ENCODE data around the gene GLT8D2. TPM values are rescaled to one million over a fixed set of nuclear protein-coding genes. Genes with fewer than 3 reads are reported as not detected.
A peak's percentile ranks its signal among the peaks of the same experiment; 100 is the strongest.
"Not testable (repeated sequence)": the region's sequence is repeated elsewhere in the genome, so short reads cannot be mapped to it uniquely, and the experiment has no call there.

The GLT8D2 gene
- total RNA-seq, 1 donor, result 55.3 TPM

DNA sequence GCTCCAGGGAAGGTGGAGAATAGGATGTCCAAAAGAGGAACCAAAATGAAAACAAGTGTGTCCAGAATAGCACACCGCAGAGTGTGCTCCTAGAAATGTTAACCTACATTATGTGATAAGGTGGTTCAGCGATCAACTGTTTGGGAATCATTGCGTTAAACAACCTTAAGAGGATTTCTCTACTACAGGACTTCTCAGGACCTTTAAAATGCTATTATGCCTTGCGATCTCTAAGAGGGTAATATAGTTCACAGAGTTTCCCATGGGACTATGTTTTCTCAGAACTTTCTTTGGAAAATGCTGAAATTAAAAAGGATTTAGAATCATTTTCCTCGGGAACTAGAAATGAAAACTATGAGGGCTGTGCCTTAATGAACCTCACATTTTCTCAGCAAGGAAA is 1.8 kb downstream of the GLT8D2 start:
- peak overlapping the region; percentile 75 for H3K4me3 ChIP-seq (ENCODE audit: low read depth, low read length)
- TF ChIP-seq, protein P1, sequence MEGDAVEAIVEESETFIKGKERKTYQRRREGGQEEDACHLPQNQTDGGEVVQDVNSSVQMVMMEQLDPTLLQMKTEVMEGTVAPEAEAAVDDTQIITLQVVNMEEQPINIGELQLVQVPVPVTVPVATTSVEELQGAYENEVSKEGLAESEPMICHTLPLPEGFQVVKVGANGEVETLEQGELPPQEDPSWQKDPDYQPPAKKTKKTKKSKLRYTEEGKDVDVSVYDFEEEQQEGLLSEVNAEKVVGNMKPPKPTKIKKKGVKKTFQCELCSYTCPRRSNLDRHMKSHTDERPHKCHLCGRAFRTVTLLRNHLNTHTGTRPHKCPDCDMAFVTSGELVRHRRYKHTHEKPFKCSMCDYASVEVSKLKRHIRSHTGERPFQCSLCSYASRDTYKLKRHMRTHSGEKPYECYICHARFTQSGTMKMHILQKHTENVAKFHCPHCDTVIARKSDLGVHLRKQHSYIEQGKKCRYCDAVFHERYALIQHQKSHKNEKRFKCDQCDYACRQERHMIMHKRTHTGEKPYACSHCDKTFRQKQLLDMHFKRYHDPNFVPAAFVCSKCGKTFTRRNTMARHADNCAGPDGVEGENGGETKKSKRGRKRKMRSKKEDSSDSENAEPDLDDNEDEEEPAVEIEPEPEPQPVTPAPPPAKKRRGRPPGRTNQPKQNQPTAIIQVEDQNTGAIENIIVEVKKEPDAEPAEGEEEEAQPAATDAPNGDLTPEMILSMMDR (IDR thresholded peaks at IDR 0.05; ENCODE audit: insufficient read depth, low read length), result no peak
- DNase-seq (ENCODE audit: low read depth), result no peak

DNA sequence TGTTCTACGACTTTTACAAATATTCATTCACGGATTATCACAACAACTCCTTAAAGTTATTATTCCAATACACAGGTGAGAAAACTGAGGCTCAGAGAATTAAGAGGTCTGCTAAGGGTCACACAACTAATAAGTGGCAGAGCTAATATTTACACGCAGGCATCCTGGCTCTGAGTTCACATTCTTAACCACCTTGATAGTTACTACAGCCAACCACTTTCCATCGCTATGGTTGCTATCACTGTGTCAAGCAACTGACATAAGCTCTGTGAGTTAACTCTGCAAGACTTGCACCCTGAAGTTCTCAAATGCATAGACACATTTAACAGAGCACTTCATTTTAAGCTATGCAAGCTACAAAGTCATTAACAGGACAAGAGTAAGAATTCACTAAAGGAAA is 3.7 kb downstream of the GLT8D2 start:
- TF ChIP-seq, protein P1 (IDR thresholded peaks at IDR 0.05; ENCODE audit: insufficient read depth, low read length), result no peak
- H3K4me3 ChIP-seq (ENCODE audit: low read depth, low read length), result no peak overlapping the region

DNA sequence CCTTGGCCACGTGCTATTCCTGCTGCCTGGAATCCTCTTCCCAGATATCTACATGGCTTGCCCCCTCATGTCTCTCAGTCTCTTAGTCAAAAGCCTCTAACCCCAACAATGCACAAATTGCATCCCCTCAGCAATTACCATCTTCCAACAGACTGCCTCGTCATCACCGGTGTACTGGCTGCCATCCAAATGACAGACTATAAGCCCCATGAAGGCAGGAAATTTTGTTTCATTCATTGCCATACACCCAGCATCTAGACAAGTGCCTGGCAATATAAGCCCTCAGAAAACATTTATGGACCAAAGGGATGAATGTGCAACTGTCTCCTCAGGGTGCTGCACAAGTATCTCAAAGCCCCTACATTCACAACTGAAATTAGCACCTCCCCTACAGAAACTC is 5.8 kb downstream of the GLT8D2 start:
- no peak overlapping the region for H3K4me3 ChIP-seq (ENCODE audit: low read depth, low read length)
- no peak for DNase-seq (ENCODE audit: low read depth)
- TF ChIP-seq, protein P1 (IDR thresholded peaks at IDR 0.05; ENCODE audit: insufficient read depth, low read length), result no peak

More for the DNA sequence above, 3.7 kb downstream of the GLT8D2 start:
- DNase-seq (ENCODE audit: low read depth), result no peak

DNA sequence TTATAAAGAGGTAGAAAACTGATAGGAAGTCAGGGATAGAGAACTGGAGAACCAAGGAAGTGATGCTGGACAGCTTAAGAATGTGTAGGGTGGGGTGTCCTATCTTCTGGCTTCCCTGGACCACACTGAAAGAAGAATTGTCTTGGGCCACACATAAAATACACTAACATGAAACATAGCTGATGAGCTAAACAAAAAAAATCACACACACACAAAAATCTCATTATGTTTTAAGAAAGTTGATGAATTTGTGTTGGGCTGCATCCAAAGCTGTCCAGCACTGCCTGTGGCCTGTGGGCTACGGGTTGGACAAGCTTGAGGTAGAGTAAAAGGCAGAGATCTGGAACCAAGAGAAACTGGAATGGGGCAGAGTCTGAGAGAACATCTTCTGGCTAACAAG is 7.4 kb downstream of the GLT8D2 start:
- no peak overlapping the region for H3K4me3 ChIP-seq (ENCODE audit: low read depth, low read length)
- TF ChIP-seq, protein P1 (IDR thresholded peaks at IDR 0.05; ENCODE audit: insufficient read depth, low read length), result no peak
- DNase-seq (ENCODE audit: low read depth), result no peak

DNA sequence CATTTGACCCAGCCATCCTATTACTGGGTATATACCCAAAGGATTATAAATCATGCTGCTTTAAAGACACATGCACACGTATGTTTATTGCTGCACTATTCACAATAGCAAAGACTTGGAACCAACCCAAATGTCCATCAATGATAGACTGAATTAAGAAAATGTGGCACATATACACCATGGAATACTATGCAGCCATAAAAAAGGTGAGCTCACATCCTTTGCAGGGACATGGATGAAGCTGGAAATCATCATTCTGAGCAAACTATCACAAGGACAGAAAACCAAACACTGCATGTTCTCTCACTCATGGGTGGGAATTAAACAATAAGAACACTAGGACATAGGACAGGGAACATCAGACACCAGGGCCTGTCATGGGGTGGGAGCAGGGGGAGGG is 10.2 kb downstream of the GLT8D2 start:
- DNase-seq (ENCODE audit: low read depth), result not testable (repeated sequence)

DNA sequence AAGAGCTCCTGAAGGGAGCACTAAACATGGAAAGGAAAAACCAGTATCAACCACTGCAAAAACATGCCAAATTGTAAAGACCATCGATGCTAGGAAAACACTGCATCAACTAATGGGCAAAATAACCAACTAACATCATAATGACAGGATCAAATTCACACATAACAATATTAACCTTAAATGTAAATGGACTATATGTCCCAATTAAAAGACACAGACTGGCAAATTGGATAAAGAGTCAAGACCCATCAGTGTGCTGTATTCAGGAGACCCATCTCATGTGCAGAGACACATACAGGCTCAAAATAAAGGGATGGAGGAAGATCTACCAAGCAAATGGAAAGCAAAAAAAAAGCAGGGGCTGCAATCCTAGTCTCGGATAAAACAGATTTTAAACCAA is 13.8 kb downstream of the GLT8D2 start:
- DNase-seq (ENCODE audit: low read depth); H3K4me3 ChIP-seq (ENCODE audit: low read depth, low read length): not testable (repeated sequence)

More for the DNA sequence above, 10.2 kb downstream of the GLT8D2 start:
- H3K4me3 ChIP-seq (ENCODE audit: low read depth, low read length), result not testable (repeated sequence)

DNA sequence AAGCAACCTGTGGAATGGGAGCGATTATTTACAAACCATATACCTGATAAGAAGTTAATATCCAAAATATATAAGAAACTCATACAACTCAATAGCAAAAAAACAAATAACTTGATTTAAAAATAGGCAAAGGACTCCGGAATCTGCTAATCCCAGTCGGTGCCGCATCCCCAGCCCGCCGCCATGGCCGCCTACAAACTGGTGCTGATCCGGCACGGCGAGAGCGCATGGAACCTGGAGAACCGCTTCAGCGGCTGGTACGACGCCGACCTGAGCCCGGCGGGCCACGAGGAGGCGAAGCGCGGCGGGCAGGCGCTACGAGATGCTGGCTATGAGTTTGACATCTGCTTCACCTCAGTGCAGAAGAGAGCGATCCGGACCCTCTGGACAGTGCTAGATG is 19.4 kb downstream of the GLT8D2 start:
- DNase-seq (ENCODE audit: low read depth), result not testable (repeated sequence)

DNA sequence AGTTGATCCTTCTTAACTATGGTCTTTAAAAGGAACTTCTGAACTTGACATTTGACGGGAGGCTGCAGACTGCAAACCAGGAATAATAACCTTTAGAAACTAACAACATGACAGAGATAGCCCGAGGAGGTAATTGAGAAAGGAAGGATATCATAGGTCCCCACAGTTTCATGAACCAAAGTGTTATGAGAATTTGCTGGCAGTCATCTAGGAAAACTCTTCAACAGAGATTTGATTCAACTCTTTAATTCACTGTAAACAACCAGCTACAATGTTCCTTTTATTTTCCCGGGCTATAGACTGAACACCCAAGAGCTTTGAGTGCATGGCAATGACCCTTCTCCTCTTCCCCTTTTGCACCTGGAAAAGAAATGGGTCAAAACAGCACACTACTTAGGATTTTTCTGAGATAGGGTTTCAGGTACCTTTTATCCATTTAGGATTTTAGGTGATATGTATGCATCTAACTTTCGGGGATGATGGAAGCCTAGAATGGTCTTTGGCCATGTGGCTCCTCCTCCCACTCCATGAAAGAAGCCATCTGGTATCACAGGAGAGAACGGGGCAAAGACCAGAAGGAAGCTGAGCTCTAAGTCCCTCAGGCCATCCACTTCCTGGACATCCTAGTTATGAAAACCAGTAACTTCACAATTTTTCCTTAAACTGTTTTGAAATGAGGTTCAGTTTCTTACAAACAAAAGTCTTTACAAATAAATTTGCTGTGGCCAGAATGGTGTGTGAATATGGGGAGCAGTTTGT is 23.0 kb downstream of the GLT8D2 start:
- H3K4me3 ChIP-seq (ENCODE audit: low read depth, low read length), result no peak overlapping the region
- DNase-seq (ENCODE audit: low read depth), result no peak
- TF ChIP-seq, protein P1 (IDR thresholded peaks at IDR 0.05; ENCODE audit: insufficient read depth, low read length), result no peak

More for the DNA sequence above, 19.4 kb downstream of the GLT8D2 start:
- H3K4me3 ChIP-seq (ENCODE audit: low read depth, low read length), result not testable (repeated sequence)
